Vein endothelial cell (primary cell): ENCODE data around the gene L3MBTL1. TPM values are rescaled to one million over a fixed set of nuclear protein-coding genes. Genes with fewer than 3 reads are reported as not detected.

Experiments used
- small RNA-seq: library from RNA; depleted of rRNA; stranded (forward); fragments of <200 nt; gene quantifications from one replicate; pipeline ENCODE3, GENCODE V24; 2012
- total RNA-seq: library from RNA; depleted of rRNA; stranded (reverse); fragments of >200 nt; gene quantifications from 2 replicates; pipeline ENCODE4 v1.2.3, GENCODE V29; 2012

Gene L3MBTL1
- total RNA-seq, result 5.2 and 5.6 TPM in 2 replicates

GRCh38 chr20:43507150-43508080, at the start of gene L3MBTL1:
Gene L3MBTL1, plus strand, starts transcription at chr20:43507697. Its CDS starts 5,807 bp downstream, at chr20:43513504.

GRCh38 chr20:43558412-43559146, 51.1 kb downstream of the L3MBTL1 start, which contains the start of gene SGK2:
Gene SGK2, plus strand, starts transcription at chr20:43559027. Its CDS starts 7,469 bp downstream, at chr20:43566496.

GRCh38 chr20:43590392-43591303, 83.2 kb downstream of the L3MBTL1 start, which contains the start of gene IFT52:
Gene IFT52, plus strand, starts transcription at chr20:43590937. Its CDS starts 3,762 bp downstream, at chr20:43594699.

Small RNA genes within 50 kb of the gene (small RNA-seq; reads per million reads assigned to genes)
- 0.27 reads per million, percentile 4 among the genes with 10 or more reads in this experiment for gene RNU6-1251P

Other genes with a start within 250 kb of the L3MBTL1 start
- gene SRSF6, start 49.8 kb upstream of the L3MBTL1 start, total RNA-seq, result 58.7 and 67.9 TPM in 2 replicates
- gene SGK2, start 51.3 kb downstream of the L3MBTL1 start, total RNA-seq, result 0.67 TPM in 1 of 2 replicates, not detected in the other
- gene IFT52, start 83.2 kb downstream of the L3MBTL1 start, total RNA-seq, result 42.3 and 49.0 TPM in 2 replicates
- 24.5 and 28.0 TPM in 2 replicates for gene MYBL2, start 159.4 kb downstream of the L3MBTL1 start, total RNA-seq
- not detected in 2 replicates for gene GTSF1L, start 219.3 kb downstream of the L3MBTL1 start, total RNA-seq